Measurements from ENCODE around the gene PIK3CD. TPM values are rescaled to one million over a fixed set of nuclear protein-coding genes. Genes with fewer than 3 reads are reported as not detected.

Gene PIK3CD
- total and polyA plus RNA-seq, 2 of the 8 experiments (the other 6 are each of a cell fraction or from before 2014, with no cell fraction given), result 20.6 to 24.1 TPM

DNA sequence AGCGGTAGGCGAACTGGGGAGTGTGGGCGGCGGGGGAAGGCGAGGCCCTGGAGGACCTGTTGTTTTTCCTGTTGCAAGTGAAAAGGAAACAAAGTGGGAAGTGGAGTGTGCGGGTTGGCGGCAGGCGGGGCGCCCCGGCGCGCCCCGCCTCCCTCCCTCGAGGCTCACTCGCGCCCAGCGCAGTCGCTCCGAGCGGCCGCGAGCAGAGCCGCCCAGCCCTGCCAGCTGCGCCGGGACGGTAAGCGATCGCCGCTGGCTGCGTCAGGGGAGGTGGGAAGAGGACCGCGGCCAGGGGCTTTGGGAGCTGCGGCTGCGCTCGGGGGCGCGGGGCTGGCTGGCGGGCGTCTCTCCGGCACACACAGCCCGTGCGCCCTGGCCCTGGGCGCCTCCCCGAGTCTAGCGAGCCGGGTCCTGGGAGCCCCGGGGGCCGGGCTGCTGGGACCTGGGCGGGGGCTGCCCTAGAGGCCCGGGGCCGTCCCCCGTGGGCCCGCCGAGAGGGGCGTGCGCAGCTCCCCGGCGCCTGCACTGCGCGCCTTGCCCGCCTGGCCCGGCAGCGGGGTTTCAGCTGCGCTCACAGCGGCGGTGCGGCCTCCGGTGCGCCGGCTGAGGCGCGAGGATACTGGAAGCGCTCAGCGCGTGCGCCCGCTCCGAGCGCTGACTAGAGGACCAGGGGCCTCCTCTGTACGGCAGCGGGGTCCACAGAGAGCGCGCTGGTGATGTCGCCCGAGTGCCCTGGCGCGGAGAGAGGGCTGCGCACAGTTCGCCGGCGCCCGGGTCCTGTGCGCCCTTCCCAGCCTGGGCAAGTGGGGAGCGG is at the start of gene PIK3CD (continued):
- TF ChIP-seq, protein P1, sequence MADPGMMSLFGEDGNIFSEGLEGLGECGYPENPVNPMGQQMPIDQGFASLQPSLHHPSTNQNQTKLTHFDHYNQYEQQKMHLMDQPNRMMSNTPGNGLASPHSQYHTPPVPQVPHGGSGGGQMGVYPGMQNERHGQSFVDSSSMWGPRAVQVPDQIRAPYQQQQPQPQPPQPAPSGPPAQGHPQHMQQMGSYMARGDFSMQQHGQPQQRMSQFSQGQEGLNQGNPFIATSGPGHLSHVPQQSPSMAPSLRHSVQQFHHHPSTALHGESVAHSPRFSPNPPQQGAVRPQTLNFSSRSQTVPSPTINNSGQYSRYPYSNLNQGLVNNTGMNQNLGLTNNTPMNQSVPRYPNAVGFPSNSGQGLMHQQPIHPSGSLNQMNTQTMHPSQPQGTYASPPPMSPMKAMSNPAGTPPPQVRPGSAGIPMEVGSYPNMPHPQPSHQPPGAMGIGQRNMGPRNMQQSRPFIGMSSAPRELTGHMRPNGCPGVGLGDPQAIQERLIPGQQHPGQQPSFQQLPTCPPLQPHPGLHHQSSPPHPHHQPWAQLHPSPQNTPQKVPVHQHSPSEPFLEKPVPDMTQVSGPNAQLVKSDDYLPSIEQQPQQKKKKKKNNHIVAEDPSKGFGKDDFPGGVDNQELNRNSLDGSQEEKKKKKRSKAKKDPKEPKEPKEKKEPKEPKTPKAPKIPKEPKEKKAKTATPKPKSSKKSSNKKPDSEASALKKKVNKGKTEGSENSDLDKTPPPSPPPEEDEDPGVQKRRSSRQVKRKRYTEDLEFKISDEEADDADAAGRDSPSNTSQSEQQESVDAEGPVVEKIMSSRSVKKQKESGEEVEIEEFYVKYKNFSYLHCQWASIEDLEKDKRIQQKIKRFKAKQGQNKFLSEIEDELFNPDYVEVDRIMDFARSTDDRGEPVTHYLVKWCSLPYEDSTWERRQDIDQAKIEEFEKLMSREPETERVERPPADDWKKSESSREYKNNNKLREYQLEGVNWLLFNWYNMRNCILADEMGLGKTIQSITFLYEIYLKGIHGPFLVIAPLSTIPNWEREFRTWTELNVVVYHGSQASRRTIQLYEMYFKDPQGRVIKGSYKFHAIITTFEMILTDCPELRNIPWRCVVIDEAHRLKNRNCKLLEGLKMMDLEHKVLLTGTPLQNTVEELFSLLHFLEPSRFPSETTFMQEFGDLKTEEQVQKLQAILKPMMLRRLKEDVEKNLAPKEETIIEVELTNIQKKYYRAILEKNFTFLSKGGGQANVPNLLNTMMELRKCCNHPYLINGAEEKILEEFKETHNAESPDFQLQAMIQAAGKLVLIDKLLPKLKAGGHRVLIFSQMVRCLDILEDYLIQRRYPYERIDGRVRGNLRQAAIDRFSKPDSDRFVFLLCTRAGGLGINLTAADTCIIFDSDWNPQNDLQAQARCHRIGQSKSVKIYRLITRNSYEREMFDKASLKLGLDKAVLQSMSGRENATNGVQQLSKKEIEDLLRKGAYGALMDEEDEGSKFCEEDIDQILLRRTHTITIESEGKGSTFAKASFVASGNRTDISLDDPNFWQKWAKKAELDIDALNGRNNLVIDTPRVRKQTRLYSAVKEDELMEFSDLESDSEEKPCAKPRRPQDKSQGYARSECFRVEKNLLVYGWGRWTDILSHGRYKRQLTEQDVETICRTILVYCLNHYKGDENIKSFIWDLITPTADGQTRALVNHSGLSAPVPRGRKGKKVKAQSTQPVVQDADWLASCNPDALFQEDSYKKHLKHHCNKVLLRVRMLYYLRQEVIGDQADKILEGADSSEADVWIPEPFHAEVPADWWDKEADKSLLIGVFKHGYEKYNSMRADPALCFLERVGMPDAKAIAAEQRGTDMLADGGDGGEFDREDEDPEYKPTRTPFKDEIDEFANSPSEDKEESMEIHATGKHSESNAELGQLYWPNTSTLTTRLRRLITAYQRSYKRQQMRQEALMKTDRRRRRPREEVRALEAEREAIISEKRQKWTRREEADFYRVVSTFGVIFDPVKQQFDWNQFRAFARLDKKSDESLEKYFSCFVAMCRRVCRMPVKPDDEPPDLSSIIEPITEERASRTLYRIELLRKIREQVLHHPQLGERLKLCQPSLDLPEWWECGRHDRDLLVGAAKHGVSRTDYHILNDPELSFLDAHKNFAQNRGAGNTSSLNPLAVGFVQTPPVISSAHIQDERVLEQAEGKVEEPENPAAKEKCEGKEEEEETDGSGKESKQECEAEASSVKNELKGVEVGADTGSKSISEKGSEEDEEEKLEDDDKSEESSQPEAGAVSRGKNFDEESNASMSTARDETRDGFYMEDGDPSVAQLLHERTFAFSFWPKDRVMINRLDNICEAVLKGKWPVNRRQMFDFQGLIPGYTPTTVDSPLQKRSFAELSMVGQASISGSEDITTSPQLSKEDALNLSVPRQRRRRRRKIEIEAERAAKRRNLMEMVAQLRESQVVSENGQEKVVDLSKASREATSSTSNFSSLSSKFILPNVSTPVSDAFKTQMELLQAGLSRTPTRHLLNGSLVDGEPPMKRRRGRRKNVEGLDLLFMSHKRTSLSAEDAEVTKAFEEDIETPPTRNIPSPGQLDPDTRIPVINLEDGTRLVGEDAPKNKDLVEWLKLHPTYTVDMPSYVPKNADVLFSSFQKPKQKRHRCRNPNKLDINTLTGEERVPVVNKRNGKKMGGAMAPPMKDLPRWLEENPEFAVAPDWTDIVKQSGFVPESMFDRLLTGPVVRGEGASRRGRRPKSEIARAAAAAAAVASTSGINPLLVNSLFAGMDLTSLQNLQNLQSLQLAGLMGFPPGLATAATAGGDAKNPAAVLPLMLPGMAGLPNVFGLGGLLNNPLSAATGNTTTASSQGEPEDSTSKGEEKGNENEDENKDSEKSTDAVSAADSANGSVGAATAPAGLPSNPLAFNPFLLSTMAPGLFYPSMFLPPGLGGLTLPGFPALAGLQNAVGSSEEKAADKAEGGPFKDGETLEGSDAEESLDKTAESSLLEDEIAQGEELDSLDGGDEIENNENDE (IDR thresholded peaks at IDR 0.05; ENCODE audit: insufficient replicate concordance, low read length), result no peak
- TF ChIP-seq YY1 (IDR thresholded peaks at IDR 0.05; ENCODE audit: low read depth, low read length), result no peak
- TF ChIP-seq RAD21 (IDR thresholded peaks at IDR 0.05 in 1 of 2, conservative IDR thresholded peaks at IDR 0.05 in 1 of 2; ENCODE audit: low read depth in 2 of 2, low read length in 2 of 2), result no peak
- TF ChIP-seq TAF7 (optimal IDR thresholded peaks at IDR 0.05; ENCODE audit: borderline replicate concordance, low read depth, low read length), result no peak
- TF ChIP-seq BCL11A (IDR thresholded peaks at IDR 0.05; ENCODE audit: low read depth in 2 of 2, low read length in 2 of 2), result no peak
- TF ChIP-seq POU5F1 (IDR thresholded peaks at IDR 0.05; ENCODE audit: low read depth, low read length), result no peak
- TF ChIP-seq SAP30 (IDR thresholded peaks at IDR 0.05; ENCODE audit: insufficient read depth, insufficient replicate concordance, low read length), result no peak
- no peak for TF ChIP-seq SRF (IDR thresholded peaks at IDR 0.05; ENCODE audit: low read depth, low read length)
- no peak for TF ChIP-seq SIRT6 (IDR thresholded peaks at IDR 0.05; ENCODE audit: low read length)
- TF ChIP-seq POLR2A (IDR thresholded peaks at IDR 0.05; ENCODE audit: control extremely low read depth in 1 of 2, low read depth in 2 of 2, low read length in 2 of 2), result no peak

Data from H1 (cell line).